Measurements from ENCODE around the gene OR5K4.
"Not testable (repeated sequence)": the region's sequence is repeated elsewhere in the genome, so short reads cannot be mapped to it uniquely, and the experiment has no call there.

Gene OR5K4

GRCh38 chr3:98371853-98372252 lies 18.2 kb downstream of the OR5K4 start:
- DNase-seq = no peak

- DNase-seq = no peak
These were observed 18.8 kb downstream of the OR5K4 start for GRCh38 chr3:98372445-98372844.

GRCh38 chr3:98376631-98377030 lies 23.0 kb downstream of the OR5K4 start:
- no peak for DNase-seq

GRCh38 chr3:98388147-98388546 lies 34.5 kb downstream of the OR5K4 start:
- DNase-seq = no peak

GRCh38 chr3:98390366-98390765 lies 36.7 kb downstream of the OR5K4 start, which contains the start of gene OR5K3:
OR5K3 (plus strand) TSS chr3:98390666; CDS start chr3:98390666, 0 bp downstream.
- no peak for DNase-seq

GRCh38 chr3:98395101-98395500 lies 41.4 kb downstream of the OR5K4 start:
- no peak for DNase-seq

- DNase-seq = not testable (repeated sequence)
These were observed 42.8 kb downstream of the OR5K4 start for GRCh38 chr3:98396482-98396881.

- DNase-seq = no peak
These were observed 44.9 kb downstream of the OR5K4 start for GRCh38 chr3:98398513-98398912.

GRCh38 chr3:98402507-98402906 lies 48.9 kb downstream of the OR5K4 start:
- no peak for DNase-seq

GRCh38 chr3:98404010-98404409 lies 50.4 kb downstream of the OR5K4 start:
- DNase-seq = no peak
